ENCODE measurements around the gene ABL2. TPM values are rescaled to one million over a fixed set of nuclear protein-coding genes. Genes with fewer than 3 reads are reported as not detected.
"Not testable (repeated sequence)": the region's sequence is repeated elsewhere in the genome, so short reads cannot be mapped to it uniquely, and the experiment has no call there.

The ABL2 gene
- total and polyA plus RNA-seq, 2 donors (not counting 1 experiment from before 2014, with no cell fraction given), result 2.6 to 20.0 TPM

GRCh38 chr1:179137617-179138255 is 91.7 kb downstream of the ABL2 start:
- Histone ChIP-seq H2AFZ (ENCODE audit: insufficient read depth, low read depth, low read length, poor library complexity, severe bottlenecking) (no peak overlapping the region), H3K27ac (ENCODE audit: low read length in 2 of 2) (no peak overlapping the region), H3K9me3 (ENCODE audit: control extremely low read depth in 1 of 3, control insufficient read depth in 2 of 3, insufficient read depth in 1 of 3, low read length in 2 of 3) (no peaks in the 10 kb centered on the region), H3K4me1 (ENCODE audit: control insufficient read depth in 2 of 2, insufficient read depth in 2 of 2, low read length in 2 of 2) (peaks cover 9 to 12% of the 10 kb centered on the region in 2 donors), H3K79me2 (ENCODE audit: control insufficient read depth, insufficient read depth, low read length) (peaks cover 25% of the 10 kb centered on the region), H4K20me1 (ENCODE audit: control insufficient read depth, insufficient read depth, low read length, poor library complexity, severe bottlenecking) (no peaks in the 10 kb centered on the region), H3K4me3 (ENCODE audit: control extremely low read depth in 1 of 5, extremely low read depth in 1 of 5, insufficient read depth in 1 of 5, low read depth in 2 of 5, low read length in 4 of 5) (no peak overlapping the region), H3K27me3 (replicated peaks in 1 of 4; ENCODE audit: control extremely low read depth in 1 of 4, control insufficient read depth in 3 of 4, insufficient read depth in 4 of 4, low read length in 3 of 4) (no peaks in the 10 kb centered on the region), H3K9ac (ENCODE audit: low read length) (no peak overlapping the region), H3K4me2 (replicated peaks; ENCODE audit: low read depth, low read length, poor library complexity, severe bottlenecking) (no peak overlapping the region), H3K36me3 (replicated peaks in 1 of 2; ENCODE audit: control extremely low read depth in 1 of 2, control insufficient read depth in 1 of 2, extremely low read depth in 1 of 2, insufficient read depth in 2 of 2, low read length in 1 of 2) (no peaks in the 10 kb centered on the region)
- H3K27me3 Mint-ChIP-seq, result no peaks in the 10 kb centered on the region
- POLR2A ChIA-PET, result no interaction called here
- intact Hi-C loops (cut with micrococcal nuclease), result no loop called here
- no peaks in the 10 kb centered on the region for H3K9me3 Mint-ChIP-seq (ENCODE audit: insufficient read depth)
- CTCF ChIA-PET, result no interaction called here
- TF ChIP-seq CTCF (IDR thresholded peaks at IDR 0.05) (no peak), EZH2 (IDR thresholded peaks at IDR 0.05; ENCODE audit: borderline replicate concordance, insufficient read depth, low read depth, low read length, poor library complexity, severe bottlenecking) (no peak)
- H3K27ac Mint-ChIP-seq, result no peak overlapping the region
- ATAC-seq (ENCODE audit: low read depth) (no peak), DNase-seq (no peak)
- H3K4me1 Mint-ChIP-seq, result peaks cover 13% of the 10 kb centered on the region
- WGBS (ENCODE audit: insufficient coverage), result 100% methylated on average over 4 of the region's 5 CpGs
- H3K4me3 Mint-ChIP-seq, result no peak overlapping the region

GRCh38 chr1:179135707-179136106 is 93.8 kb downstream of the ABL2 start:
- H3K9ac ChIP-seq (ENCODE audit: low read length); H3K27ac Mint-ChIP-seq; CTCF ChIA-PET; H3K4me3 ChIP-seq (ENCODE audit: control extremely low read depth in 1 of 5, extremely low read depth in 1 of 5, insufficient read depth in 1 of 5, low read depth in 2 of 5, low read length in 4 of 5); H3K9me3 ChIP-seq (ENCODE audit: control extremely low read depth in 1 of 3, control insufficient read depth in 2 of 3, insufficient read depth in 1 of 3, low read length in 2 of 3); DNase-seq; H2AFZ ChIP-seq (ENCODE audit: insufficient read depth, low read depth, low read length, poor library complexity, severe bottlenecking); H3K4me3 Mint-ChIP-seq; H3K4me2 ChIP-seq (replicated peaks; ENCODE audit: low read depth, low read length, poor library complexity, severe bottlenecking); H4K20me1 ChIP-seq (ENCODE audit: control insufficient read depth, insufficient read depth, low read length, poor library complexity, severe bottlenecking); H3K36me3 ChIP-seq (replicated peaks in 1 of 2; ENCODE audit: control extremely low read depth in 1 of 2, control insufficient read depth in 1 of 2, extremely low read depth in 1 of 2, insufficient read depth in 2 of 2, low read length in 1 of 2); H3K4me1 Mint-ChIP-seq; H3K9me3 Mint-ChIP-seq (ENCODE audit: insufficient read depth); H3K4me1 ChIP-seq (ENCODE audit: control insufficient read depth in 2 of 2, insufficient read depth in 2 of 2, low read length in 2 of 2); H3K27ac ChIP-seq (ENCODE audit: low read length in 2 of 2); ATAC-seq (ENCODE audit: low read depth); H3K27me3 ChIP-seq (replicated peaks in 1 of 4; ENCODE audit: control extremely low read depth in 1 of 4, control insufficient read depth in 3 of 4, insufficient read depth in 4 of 4, low read length in 3 of 4); intact Hi-C loops (cut with micrococcal nuclease); POLR2A ChIA-PET; H3K27me3 Mint-ChIP-seq: not testable (repeated sequence)
- WGBS (ENCODE audit: insufficient coverage), result 100% methylated on average over 13 of the region's 28 CpGs
- H3K79me2 ChIP-seq (ENCODE audit: control insufficient read depth, insufficient read depth, low read length), result peaks cover 25% of the 10 kb centered on the region

GRCh38 chr1:179135168-179135567 is 94.3 kb downstream of the ABL2 start:
- H3K4me2 ChIP-seq (replicated peaks; ENCODE audit: low read depth, low read length, poor library complexity, severe bottlenecking); DNase-seq; CTCF ChIA-PET; H3K9me3 ChIP-seq (ENCODE audit: control extremely low read depth in 1 of 3, control insufficient read depth in 2 of 3, insufficient read depth in 1 of 3, low read length in 2 of 3); H3K27ac ChIP-seq (ENCODE audit: low read length in 2 of 2); H4K20me1 ChIP-seq (ENCODE audit: control insufficient read depth, insufficient read depth, low read length, poor library complexity, severe bottlenecking); ATAC-seq (ENCODE audit: low read depth); H3K27ac Mint-ChIP-seq; H3K27me3 Mint-ChIP-seq; H3K4me3 ChIP-seq (ENCODE audit: control extremely low read depth in 1 of 5, extremely low read depth in 1 of 5, insufficient read depth in 1 of 5, low read depth in 2 of 5, low read length in 4 of 5); H3K4me1 ChIP-seq (ENCODE audit: control insufficient read depth in 2 of 2, insufficient read depth in 2 of 2, low read length in 2 of 2); H3K4me1 Mint-ChIP-seq; H3K27me3 ChIP-seq (replicated peaks in 1 of 4; ENCODE audit: control extremely low read depth in 1 of 4, control insufficient read depth in 3 of 4, insufficient read depth in 4 of 4, low read length in 3 of 4); H3K9ac ChIP-seq (ENCODE audit: low read length); H3K9me3 Mint-ChIP-seq (ENCODE audit: insufficient read depth); intact Hi-C loops (cut with micrococcal nuclease); POLR2A ChIA-PET; H2AFZ ChIP-seq (ENCODE audit: insufficient read depth, low read depth, low read length, poor library complexity, severe bottlenecking); H3K36me3 ChIP-seq (replicated peaks in 1 of 2; ENCODE audit: control extremely low read depth in 1 of 2, control insufficient read depth in 1 of 2, extremely low read depth in 1 of 2, insufficient read depth in 2 of 2, low read length in 1 of 2); H3K4me3 Mint-ChIP-seq: not testable (repeated sequence)
- peaks cover 21% of the 10 kb centered on the region for H3K79me2 ChIP-seq (ENCODE audit: control insufficient read depth, insufficient read depth, low read length)
- WGBS (ENCODE audit: insufficient coverage), result 100% methylated on average over 5 of the region's 27 CpGs

Data from B cell (primary cell).